HG03139 (cell line): Measurements from ENCODE around the gene HEMK1.

ENCODE experiments used
- ATAC-seq: cut with Tn5 transposase; IDR thresholded peaks from one replicate; pipeline ENCODE4 v1.9.1; 2021; ENCODE audit not compliant: unreplicated experiment

Gene HEMK1

GRCh38 chr3:50542177-50543034 is 26.9 kb upstream of the HEMK1 start:
- no peak for ATAC-seq

GRCh38 chr3:50545781-50546180 is 23.5 kb upstream of the HEMK1 start:
- ATAC-seq: no peak

DNA sequence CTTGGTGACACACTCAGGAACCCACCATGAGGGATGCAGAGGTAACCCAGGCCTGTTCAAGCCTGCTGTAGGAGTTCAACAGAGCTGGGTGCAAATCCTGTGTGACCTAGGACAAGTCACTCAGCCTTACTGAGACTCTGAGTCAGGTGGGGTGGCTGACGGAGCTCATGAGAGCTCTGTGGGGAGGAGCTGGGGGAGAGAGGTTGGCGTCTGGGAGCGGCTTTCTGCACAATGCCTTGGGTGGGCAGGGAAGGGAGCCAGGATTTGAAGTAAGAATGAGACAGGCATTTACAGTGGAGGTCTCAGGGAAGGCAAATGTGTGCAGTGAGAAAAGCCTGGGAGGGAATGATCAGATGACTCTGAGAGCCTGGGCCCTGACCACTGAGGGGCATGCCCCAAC is 20.1 kb upstream of the HEMK1 start:
- no peak for ATAC-seq

GRCh38 chr3:50550079-50550736 is 19.1 kb upstream of the HEMK1 start:
- no peak for ATAC-seq

DNA sequence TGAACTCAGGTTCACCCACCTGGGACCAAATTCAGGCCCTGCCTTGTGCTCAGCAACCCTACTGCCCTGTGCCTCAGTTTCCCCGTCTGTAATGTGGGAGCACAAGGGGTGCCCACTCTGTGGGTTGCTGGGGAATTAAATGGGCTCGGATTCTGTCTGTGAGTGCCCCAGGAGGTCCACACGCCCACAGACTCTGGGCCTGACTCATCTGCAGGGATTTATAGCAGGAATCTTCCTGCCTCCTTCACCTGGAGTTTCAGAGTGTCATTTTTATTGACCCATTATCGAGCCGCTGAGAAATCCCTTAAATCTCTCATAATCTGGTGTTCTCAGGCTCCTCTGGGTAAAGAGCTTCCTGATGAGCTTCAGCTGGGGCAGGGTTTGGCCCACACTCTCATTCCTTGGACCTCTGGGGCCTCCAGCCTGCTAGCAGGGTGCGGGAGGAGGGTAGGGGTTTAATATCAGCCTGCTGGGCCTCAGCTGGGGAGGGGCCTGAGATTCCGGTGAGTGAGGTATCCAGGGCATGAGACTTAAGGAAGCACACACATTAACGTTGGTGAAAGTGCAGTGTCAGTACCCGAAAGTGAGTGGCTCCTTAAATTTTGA is 18.2 kb upstream of the HEMK1 start:
- ATAC-seq: no peak

DNA sequence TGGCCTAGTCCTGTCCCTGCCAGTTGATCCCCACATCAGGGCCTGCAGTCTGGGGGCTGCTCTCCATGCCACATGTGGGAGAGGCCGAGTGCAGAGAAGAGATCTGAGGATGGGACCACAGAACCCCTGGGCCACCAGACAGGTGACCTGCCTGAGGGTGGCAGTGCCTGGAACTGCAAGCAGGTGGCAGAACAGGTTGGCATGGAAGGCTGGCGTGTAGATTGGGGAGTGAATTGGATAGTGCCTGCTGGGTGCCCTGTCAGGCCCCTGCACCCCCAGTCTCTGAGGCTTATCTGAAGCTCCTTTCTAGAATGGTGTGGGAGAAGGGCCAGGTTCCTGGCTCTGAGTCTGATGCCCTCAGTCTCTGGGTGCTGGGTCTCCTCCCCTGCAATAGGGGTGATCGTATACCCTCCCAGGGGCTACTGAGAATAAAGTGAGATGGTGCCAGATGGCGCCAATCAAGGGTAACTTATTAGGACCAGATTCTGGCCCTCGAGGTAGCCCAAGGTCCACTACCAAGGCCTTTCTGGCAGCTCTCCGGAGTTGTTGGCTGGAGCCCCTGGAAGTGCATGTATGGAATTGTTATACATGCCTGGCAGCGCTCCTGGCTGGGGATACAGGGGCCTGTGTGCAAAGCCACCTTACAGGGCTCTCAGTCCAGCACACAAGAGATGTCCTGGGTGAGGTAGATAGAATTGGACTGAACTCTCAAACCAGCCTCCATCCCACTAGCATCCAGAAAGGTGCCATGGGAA is 17.5 kb upstream of the HEMK1 start:
- no peak for ATAC-seq

- ATAC-seq: no peak
These were observed 16.7 kb upstream of the HEMK1 start for GRCh38 chr3:50552598-50552997.

DNA sequence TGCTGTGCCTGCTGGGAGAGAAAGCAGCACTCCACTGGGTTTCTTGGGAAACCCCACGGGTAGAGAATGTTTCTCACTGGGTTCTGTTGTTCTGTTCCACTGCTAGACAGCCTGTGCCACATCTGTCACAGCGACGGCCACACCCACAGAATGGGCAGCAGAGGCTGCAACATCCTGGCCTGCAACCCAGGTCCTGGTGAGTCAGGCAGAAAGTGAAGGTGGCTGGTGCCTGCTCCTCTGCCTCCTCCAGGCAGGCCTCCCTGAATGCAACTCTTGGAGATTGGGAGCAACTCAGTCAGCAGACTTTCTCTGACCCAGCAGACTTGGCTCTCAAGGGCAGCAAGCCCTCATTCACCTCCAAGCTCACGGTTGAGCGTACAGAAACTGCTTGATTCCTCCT is 14.8 kb upstream of the HEMK1 start:
- no peak for ATAC-seq

DNA sequence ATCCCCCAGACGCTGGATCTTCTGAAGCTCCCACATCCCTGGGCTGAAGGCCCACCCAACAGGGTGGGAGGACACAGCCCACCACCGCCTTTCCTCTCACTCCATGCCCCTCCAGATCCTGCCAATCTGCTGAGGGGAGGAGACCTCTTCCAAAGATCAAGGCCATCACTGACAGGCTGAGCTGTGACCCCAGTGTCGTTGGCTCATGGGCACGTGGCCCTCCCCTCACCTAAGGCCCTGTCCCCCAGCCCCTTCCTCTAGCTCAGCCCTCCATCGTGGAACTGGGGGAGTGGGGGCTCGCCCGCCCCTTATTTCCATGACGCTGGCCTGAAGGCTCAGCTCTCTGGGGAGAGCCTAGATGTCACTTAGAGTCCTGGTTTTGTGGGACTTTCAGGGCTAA is 12.2 kb upstream of the HEMK1 start:
- ATAC-seq: no peak

DNA sequence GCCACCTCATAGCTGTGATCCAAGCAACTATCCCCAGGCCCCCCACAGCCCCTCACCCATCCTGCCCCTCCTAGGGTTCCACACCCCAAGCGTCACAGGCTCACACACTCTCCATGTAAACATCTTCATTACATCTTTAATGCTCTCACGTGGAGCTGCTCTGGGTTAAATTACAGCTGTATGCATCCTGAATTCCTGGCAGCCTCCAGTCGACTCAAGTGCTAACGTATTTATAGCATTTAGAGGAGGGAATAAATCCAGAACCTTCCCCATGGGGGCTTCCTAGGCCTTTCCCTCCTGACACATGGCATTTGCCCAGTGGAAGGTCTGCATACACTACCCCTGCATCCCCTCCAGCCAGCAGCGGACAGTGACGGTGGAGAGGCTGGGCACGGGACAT is 11.4 kb upstream of the HEMK1 start:
- ATAC-seq: no peak

DNA sequence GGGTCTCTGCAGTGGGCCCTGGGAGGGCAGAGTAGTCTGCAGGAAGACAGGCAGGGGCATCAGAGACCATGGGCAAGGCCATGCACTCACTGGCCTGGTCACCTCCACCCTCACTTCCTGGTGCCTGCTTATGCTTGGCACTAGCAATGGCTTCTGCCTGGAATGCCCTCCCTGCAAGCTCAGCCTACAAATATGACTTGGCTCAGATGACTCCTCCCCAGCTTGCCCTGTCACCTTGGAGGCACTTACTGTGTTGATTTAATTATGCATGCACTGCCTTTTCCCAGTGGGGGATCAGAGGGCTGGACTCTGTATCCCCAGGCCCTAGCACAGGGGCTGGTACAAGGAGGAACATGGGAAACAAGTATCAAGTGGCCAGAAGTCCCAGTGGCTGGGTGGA is 9.6 kb upstream of the HEMK1 start:
- ATAC-seq: no peak

DNA sequence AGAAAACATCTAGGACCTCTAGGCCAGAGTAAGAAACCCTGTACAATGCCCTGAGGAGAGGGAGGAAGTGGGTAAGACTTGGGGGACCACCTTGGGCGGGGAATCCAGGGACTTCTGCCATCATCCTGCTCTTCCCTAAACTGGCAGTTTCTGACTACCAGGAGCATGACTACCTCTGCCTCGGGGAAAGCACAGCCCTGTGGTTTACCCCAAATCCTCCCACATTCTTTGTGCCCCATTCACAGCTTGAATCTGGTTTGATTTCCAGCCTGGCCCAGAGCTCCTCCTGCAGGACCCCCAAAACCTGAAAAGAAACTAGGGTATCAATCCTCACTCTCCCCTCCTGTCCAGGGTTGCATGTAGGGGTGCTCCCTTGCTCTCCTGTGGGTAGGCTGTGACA is 6.5 kb upstream of the HEMK1 start:
- ATAC-seq: no peak

GRCh38 chr3:50563867-50564266 is 5.5 kb upstream of the HEMK1 start:
- no peak for ATAC-seq

DNA sequence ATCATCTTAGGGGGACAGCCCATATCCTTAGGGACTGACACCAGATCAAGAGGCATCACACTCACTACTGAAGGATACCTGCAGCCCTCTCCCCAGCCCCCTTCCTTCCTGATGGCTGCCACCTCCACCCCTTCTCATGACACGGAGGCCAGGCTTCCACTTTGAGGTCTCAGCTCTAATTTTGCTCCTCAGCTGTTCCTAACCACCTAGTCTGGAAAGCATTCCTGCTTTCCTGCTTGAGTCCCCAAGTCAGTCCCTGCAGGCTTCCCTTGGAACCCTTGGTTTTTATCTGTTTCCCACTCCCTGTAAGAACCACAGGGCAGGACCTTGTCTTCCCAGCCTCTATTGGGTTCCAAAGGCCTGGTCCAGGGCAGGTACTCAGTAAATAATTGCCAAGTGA is 5.0 kb upstream of the HEMK1 start:
- no peak for ATAC-seq

- ATAC-seq: no peak
These were observed 2.3 kb upstream of the HEMK1 start for GRCh38 chr3:50567011-50567385.

DNA sequence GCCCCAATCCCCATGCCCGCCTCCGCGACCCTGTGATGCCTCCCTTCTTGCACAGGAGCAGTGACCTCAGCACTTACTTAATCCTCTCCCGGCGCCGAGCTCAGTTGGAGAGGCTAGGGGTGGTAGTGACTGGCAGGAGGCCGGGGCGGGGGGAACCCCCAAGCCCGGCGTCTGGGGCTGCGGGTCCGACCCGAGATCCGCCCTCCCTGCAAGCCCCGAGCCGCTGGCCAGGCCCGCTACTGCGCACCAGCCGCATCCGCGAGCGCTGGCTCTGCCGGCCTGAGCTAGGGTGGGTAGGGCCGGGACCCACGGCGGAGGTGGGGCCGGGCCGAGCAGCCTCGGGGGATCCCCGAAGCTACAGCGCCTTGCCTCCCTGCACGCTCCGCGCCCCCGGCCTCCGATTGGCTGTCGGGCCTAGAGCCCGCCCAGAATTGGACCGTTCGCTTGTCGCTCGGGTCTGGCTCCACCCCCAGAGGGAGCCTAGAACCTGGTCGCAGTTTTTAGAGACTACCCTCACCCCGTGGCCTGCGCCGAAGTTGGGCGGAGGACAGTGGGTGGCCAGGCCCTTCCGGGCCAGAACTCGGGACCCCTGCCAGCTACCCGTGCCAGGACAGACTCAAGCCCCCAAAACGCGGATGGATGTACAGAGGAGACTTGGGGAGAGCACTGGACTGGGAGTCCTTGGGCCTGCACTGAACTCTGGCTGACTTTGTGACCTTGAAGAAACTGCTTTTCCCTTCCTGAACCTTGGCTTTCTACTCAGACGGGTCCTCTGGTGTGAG is 1.7 kb upstream of the HEMK1 start, which contains the start of gene C3orf18:
Gene C3orf18 (minus strand): TSS at position 362 of the 782 bp plus-strand sequence. CDS start 2,048 bp downstream, outside the sequence.
- ATAC-seq: peak; percentile 78

DNA sequence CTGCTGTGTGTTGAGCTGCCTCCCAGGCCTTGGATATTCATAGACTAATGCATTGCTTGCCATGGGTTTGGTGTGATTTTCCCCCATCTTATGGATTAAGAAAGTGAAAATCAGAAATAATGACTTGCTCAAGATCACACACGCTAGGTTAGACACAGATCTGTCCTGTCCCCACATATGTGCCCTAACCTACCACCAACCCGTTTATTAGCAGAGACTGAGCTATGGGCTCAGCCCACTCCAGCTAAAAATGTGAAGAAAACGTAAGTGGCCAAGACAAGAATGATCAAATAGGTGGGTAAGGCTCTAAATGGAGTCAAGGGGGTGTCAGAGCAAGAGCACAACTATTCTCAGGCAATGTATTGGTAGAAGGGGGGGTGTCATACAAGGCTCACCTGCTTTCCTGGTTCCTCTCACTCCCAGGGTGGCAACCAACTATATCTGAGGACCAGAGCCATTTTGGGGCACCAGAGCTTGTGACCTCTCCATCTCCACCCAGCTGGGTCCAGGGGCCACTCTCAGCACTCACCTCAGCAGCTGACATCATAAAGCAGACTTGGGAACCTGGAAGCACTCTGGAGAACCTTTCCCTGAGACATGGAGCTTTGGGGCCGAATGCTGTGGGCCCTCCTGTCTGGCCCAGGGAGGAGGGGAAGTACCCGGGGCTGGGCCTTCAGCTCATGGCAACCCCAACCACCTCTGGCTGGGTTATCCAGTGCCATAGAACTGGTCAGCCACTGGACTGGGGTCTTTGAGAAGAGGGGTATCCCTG is 1.4 kb downstream of the HEMK1 start:
- no peak for ATAC-seq

- ATAC-seq: no peak
These were observed 2.2 kb downstream of the HEMK1 start for GRCh38 chr3:50571486-50571885.

- ATAC-seq: no peak
These were observed 2.8 kb downstream of the HEMK1 start for GRCh38 chr3:50572158-50572557.
